NB4 (cell line): ENCODE measurements around the gene MACO1.

Experiments used
- DNase-seq: peaks from one replicate; pipeline ENCODE4 v3.0.0; 2010; ENCODE audit warnings: low read depth
- H3K4me3 ChIP-seq: one replicate; pipeline ENCODE4 v1.5.1; 2011; ENCODE audit warnings: mild to moderate bottlenecking, low read depth, low read length, moderate library complexity
- MYC ChIP-seq: IDR thresholded peaks from 2 replicates; pipeline ENCODE4 v1.6.1; 2011; ENCODE audit warnings: low read depth, low read length
- POLR2A ChIP-seq: IDR thresholded peaks from 2 replicates; pipeline ENCODE4 v1.6.1; 2011; ENCODE audit warnings: mild to moderate bottlenecking; ENCODE audit not compliant: insufficient read length; ENCODE audit errors: extremely low read depth
- TF ChIP-seq, protein P1 (sequence below): IDR thresholded peaks from 2 replicates; pipeline ENCODE4 v1.6.1; 2011; ENCODE audit warnings: low read depth, low read length
- TF ChIP-seq, protein P2 (sequence below): IDR thresholded peaks from one replicate; pipeline ENCODE4 v1.5.1; 2012; ENCODE audit warnings: low read depth, low read length

MACO1 gene

DNA sequence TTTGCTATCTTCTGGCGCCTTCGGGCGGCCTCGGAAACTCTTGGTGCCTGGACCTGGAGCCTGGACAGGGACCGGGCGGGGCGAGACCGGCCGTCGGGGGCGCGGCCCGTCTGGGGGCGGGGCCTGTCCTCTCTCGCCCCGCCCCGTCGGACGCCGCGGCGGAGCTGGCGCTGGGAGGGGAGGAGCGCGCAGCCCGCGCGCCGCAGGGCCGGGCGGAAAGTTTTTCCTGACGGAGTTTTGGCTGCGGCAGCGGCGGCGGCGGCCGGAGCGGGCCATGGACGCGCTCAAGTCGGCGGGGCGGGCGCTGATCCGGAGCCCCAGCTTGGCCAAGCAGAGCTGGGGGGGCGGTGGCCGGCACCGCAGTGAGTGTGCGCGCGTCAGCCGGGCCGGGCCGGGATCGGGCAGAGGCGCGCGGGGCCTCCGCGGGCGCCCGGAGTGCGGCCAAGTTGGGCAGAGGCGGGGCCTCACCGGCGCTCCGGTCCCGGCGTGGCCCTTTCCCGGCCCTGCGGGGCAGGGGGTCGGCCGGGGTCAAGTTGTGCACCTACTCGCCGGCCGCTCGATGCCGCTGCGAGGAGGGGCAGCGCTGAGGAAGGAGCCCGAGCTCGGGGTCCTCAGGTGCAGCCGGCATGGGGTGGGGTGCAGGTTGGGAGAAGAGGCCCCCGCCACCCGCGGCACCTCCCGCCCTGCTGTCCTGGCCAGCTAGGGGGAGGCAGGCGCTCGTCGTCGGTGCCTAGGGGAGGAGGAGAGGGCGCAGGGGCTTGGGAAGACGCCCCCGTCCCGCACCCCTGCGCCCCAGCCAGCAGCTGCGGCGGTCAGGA is 112.9 kb downstream of the MACO1 start, which contains the start of gene LDLRAP1:
TSS of gene LDLRAP1 (plus strand) at position 182 of the 818 bp plus-strand sequence. CDS start at position 275, 93 bp downstream.
- DNase-seq, result peak; percentile 77
- peak within 1 kb of the TSS; percentile 56 for H3K4me3 ChIP-seq
- TF ChIP-seq MYC (peak; percentile 22; the same call in 1 of the 2 replicates), POLR2A (peak; percentile 28)
- TF ChIP-seq, protein P1, sequence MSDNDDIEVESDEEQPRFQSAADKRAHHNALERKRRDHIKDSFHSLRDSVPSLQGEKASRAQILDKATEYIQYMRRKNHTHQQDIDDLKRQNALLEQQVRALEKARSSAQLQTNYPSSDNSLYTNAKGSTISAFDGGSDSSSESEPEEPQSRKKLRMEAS, result no peak
- TF ChIP-seq, protein P2, sequence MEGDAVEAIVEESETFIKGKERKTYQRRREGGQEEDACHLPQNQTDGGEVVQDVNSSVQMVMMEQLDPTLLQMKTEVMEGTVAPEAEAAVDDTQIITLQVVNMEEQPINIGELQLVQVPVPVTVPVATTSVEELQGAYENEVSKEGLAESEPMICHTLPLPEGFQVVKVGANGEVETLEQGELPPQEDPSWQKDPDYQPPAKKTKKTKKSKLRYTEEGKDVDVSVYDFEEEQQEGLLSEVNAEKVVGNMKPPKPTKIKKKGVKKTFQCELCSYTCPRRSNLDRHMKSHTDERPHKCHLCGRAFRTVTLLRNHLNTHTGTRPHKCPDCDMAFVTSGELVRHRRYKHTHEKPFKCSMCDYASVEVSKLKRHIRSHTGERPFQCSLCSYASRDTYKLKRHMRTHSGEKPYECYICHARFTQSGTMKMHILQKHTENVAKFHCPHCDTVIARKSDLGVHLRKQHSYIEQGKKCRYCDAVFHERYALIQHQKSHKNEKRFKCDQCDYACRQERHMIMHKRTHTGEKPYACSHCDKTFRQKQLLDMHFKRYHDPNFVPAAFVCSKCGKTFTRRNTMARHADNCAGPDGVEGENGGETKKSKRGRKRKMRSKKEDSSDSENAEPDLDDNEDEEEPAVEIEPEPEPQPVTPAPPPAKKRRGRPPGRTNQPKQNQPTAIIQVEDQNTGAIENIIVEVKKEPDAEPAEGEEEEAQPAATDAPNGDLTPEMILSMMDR, result no peak

DNA sequence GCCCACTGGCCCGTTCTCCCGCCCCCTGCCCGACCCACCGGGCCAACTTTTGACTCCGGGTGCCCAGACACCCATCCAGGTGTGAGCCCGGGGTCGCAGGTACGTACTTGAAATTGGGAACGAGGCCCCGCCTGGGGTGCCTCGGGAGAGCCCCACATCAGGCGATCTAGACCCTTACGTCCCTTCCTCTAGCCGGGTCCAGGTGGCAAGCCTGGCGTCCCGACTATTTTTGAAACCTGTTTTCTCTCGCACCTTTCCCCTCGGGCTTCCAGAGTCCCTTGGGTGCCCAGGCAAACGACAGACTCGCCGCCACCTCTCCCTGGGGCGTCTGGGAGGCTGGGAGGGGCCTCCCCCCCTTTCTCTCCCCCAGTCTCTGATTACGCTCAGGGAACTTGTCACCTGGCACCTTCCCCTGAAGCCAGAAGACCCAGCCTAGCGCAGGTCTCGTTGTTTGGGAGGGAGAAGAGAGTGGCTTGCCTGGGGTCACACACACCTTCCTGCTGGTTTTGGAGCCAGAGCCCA is 113.6 kb downstream of the MACO1 start:
- DNase-seq, result no peak
- TF ChIP-seq, protein P2, result no peak
- TF ChIP-seq, protein P1, result no peak
- no peak for TF ChIP-seq MYC
- no peak for TF ChIP-seq POLR2A

DNA sequence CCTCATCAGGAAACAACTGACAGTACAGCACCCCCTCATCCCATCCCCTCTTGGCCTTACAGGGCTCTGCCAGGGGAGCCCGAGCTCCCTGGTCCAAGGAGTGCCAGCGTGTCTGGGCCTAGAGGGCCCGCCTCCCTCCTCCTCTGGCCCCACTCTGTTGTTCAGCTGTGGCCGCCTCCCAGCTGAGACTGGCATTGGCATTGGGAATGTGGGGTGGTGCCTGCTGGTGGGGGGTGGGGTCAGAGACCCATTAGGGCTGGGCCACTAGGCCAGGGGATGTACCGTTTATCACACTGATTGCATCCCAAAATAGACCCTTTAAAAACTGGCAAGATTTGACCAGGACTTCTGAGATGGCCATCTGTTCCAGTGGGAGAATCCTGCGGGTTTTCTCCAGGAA is 114.1 kb downstream of the MACO1 start:
- TF ChIP-seq POLR2A (no peak), MYC (no peak)
- TF ChIP-seq, protein P1, result no peak
- TF ChIP-seq, protein P2, result no peak
- H3K4me3 ChIP-seq, result peak overlapping the region; percentile 56
- no peak for DNase-seq

More for the DNA sequence above, 113.6 kb downstream of the MACO1 start:
- peak overlapping the region; percentile 56 for H3K4me3 ChIP-seq

DNA sequence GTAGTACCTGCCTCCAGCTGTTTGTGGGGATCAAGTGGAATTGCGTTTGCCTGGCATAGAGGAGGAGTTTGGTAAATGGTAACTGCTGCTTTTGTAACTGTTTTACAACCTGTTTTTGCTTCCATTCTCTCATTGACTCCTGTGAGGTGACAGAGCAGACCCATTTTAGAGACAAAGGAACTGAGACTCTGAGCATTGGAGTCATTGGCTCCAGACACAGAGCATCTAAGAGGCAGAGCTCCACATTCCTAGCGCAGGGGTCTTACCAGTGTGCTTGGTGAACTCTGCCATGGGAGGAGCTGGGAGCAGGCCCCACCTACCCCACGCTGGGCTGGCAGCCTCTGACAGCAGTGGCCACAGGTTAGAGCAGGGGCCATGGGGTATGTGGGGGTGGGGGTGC is 115.1 kb downstream of the MACO1 start:
- DNase-seq, result no peak
- no peak for TF ChIP-seq MYC
- TF ChIP-seq, protein P1, result no peak
- TF ChIP-seq, protein P2, result no peak
- no peak for TF ChIP-seq POLR2A
- no peak overlapping the region for H3K4me3 ChIP-seq

DNA sequence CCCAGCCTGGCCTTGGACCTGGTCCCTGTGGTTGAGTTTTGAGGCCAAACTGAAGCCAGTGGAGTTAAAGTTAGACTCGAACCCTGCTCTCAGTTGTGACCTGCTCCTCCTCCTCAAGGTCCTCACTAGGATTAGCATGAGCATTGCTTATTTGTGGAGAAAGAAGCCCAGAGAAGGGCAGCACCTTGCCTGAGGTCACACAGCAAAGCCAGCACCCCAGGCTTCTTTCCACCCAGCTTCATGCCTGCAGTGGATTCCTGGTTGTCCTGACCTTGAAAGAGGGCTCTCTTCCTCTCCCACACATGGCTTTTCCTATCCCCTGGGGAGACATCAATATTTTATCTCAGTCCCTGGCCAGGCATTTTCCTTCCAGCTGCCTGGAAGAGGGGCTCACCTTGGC is 115.5 kb downstream of the MACO1 start:
- no peak for DNase-seq
- H3K4me3 ChIP-seq, result no peak overlapping the region

More for the DNA sequence above, 115.5 kb downstream of the MACO1 start:
- TF ChIP-seq, protein P1, result no peak
- TF ChIP-seq MYC, result no peak
- TF ChIP-seq, protein P2, result no peak
- TF ChIP-seq POLR2A, result no peak
